OCI-LY1 (cell line): ENCODE measurements around the gene NHSL2.

ENCODE experiments used
- CTCF ChIP-seq: fragments of 200-600 bp; sonication (generic), shearing (Covaris generic); IDR thresholded peaks from 2 replicates; pipeline ENCODE4 v1.5.1; 2017; ENCODE audit warnings: mild to moderate bottlenecking, antibody characterized with exemption, low read length, moderate library complexity, mixed read lengths
- EZH2 ChIP-seq: fragments of 200-600 bp; sonication (generic), shearing (Covaris generic); IDR thresholded peaks from 2 replicates; pipeline ENCODE4 v1.8.0; 2017; ENCODE audit warnings: borderline replicate concordance, mixed run types, mild to moderate bottlenecking, antibody characterized with exemption, low read length, moderate library complexity, mixed read lengths

- TF ChIP-seq EZH2 (no peak), CTCF (no peak)
These were observed 217.7 kb downstream of the NHSL2 start for GRCh38 chrX:72128183-72128834.
